Measurements from ENCODE around the gene MEG3.
"Not testable (repeated sequence)": the region's sequence is repeated elsewhere in the genome, so short reads cannot be mapped to it uniquely, and the experiment has no call there.

Gene MEG3

DNA sequence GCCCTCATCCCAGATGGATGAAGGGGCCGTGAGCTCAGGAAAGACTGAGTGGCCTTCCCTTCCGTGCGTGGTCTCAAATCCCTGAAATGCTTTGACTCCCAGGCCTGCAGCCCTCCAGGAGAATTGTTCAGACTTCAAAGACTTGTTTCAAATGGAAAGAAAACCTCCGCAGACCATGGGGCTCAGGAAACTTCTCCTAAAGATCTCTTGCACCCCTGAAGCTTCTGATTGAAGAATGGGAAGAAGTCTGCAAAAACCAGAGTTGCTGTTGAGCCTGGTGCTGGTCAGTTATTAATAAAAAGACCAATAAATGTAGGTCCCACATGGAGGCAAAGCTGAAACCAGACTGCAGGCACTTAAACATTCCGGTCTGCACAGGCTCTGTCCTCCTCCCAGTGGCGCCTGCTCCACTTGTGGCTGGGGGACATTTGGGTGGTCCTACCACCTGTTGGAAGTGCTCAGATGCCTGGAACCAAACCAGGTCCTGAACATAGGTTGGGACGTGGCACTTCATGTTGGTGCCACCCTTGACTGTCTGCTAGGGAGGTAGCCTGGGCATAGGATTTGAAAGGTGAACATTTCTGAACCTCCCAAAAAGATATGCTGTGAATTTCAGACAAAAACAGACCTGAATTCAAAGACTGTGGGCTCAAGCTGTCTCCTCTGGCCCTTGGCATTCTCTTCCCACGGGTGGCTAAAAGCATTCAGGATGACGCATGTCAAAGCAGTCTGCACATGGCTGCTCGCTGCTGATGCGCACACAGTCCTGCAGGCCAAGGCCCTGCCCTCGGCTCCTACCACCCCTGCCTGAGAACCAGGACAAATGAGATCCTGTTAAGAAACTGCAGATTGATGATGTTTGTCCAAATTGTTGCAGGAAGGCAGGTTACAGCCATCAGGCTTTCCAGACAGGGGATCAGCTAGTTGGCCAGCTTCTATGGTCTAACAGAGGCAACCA, 36.2 kb upstream of the MEG3 start:
- no peak for DNase-seq

DNA sequence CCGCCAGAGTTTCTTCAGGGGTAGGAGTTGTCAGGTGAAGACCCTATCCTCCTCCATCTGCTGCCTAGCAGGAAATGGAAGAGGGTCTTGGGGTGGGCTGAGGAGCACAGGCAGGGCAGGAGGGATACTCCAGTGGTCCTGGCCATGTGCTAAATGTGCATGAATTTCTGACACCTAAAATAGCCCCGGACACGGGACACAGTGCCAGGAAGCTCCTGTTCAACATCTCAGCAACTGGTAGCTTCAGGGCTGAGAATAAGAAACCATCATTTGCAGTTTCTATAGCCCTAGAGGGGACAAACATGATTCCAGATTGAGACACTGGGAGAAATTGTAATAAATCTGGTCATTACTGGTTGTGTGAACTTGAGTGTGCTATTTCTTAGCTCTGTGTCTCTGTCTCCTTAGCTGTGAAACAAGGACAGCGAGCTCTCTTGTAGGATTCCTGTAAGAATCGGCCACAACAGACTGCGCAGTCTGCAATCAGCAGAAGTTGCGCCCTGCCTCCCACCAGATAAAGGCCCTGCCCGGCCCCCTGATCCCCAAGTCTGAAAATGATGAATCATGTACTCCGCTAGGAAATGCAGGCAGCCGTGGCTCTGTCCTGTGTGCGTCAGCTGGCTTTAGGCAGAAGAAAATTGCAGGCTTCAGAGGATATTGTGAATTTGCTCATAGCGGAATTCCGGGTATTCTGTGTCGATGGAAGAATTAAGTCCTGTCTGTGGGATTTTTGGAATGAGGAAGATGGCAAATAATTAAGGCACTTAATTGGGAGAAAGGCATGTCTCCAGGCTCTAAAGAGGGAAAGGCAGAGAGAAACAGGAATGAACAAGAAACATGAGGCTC, 35.2 kb upstream of the MEG3 start:
- peak; percentile 82 for DNase-seq

DNA sequence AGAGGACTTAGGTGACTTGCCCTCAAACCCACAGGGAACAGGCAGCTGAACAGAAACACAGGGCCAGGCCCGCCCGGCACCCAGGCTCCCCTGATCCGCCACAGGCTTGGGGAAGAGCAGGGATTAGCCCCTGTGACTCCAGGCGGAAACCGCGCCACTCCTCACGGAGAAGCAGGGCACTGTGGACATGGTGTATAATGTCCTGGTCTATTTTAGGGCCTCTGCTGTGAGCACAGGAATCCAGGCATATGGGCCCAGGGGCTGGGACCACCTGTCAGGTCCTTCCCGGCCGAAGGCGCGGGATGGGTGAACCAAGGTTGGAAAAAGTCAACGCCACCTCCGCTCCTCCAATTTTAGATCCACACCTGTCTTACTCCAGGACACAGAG, 34.6 kb upstream of the MEG3 start:
- DNase-seq, result no peak

DNA sequence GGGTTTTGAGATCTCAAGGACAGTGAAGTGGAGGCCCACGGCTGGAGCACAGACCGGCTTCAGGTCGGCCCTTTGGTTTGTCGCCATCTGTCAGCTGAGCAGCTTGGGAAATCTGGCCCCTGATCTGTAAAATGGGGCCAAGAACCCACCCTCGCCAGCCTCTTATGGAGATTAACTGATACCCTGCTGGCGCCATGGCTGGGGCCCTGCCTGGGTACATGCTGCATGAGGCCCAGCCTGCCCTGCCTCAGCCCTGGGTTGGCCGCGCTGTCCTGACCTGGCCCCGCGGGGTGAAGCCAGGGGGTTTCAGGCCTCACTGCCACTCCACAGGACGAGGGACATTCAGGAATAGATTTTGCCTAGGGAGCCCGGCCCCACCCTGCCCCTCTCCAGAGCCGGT, 33.9 kb upstream of the MEG3 start:
- no peak for DNase-seq

DNA sequence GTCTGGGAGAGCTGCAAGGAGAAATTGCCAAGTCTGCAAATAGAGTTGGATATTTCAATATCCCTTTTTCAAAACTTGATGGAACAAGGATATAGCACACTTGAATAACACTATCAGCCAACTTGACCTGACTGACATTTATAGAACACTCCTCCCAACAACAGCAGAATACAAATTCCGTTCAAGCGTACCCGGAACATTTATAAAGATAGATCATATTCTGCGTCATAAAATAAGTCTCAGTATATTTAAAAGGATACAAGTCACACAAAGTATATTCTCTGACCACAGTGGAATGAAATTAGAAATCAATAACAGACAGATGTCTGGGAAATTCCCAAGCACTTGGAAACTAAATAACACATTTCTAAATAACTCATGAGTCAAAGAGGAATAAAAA, 29.0 kb upstream of the MEG3 start:
- DNase-seq, result peak; percentile 20

DNA sequence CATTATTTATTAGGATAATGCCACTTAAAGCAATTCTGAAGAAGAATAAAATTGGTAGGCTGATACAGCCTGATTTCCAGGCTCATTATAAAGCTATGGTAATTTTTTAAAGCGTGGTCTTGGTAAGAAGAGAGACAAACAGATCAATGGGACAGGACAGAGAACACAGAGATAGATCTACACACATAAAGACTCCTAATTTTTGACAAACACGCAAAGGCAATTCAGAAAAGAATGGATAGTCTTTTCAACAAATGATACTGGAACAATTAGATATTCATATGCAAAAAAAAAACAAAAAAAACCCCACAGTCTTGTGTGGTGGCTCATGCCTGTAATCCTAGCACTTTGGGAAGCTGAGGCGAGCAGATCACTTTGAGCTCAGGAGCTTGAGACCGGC, 25.9 kb upstream of the MEG3 start:
- no peak for DNase-seq

DNA sequence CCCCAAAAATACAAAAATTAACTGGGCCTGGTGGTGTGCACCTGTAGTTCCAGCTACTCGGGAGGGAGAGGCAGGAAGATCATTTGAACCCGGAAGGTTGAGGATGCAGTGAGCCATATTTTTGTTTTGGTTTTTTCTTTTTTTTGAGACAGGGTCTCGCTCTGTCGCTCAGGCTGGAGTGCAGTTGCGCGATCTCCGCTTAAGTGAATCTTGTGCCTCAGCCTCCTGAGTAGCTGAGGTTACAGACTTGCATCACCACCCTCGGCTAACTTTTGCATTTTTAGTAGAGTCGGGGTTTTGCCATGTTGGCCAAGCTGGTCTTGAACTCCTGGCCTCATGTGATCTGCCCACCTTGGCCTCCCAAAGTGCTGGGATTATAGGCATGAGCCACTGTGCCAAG, 24.5 kb upstream of the MEG3 start:
- DNase-seq, result not testable (repeated sequence)

DNA sequence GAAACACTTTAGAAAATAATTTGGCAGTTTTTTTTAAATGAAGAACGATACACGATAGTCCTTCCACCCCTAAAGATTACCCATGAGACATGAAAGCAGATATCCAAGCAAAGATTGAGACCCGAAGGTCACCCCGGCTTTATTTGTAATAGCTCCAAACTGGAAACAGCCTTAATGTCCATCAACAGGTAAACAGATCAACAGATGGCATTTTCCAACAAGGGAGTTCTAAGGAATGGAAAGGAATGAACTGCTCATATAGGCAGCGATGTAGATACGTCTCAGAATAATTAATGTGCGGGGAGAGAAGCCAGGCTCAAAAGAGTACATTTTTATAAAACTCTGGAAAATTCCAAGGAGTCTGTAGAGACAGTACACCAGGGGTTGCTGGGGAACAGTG, 23.7 kb upstream of the MEG3 start:
- no peak for DNase-seq

DNA sequence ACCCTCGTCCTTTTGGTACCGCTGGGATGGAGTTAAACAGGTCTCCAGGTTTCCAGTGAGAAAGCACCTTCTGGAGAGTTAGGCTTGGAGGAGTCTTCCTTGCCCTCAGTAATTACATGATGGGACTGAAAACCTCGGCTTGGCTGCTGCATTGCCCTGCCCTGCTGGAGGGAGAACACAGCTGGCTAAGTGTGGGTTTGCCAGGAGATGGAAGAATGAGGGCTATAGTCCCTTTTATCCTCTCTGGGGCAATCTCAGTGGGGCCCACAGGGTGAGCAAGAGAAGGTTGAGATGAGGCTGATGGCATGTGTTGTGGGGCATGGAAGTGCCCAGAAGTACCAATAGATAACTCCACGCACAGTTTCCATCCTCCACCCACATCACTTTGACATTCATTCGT, 23.2 kb upstream of the MEG3 start:
- DNase-seq, result no peak

DNA sequence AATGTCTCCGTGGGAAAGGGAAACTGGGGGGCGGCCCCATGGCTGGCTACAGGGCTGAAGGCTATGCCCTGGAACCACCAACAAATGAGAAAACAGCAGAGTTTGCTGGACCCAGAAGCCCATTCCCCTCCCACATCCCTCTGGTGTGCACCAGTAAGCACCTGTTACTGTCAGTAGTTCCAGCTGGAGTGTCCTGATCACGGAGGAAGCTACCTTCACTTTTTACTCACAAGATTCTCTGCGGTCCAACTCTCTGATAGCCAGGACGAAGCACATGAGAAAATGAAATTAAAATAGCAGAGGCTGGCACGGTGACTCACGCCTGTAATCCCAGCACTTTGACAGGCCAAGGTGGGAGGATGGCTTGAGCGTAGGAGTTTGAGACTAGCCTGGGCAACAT, 22.7 kb upstream of the MEG3 start:
- no peak for DNase-seq

DNA sequence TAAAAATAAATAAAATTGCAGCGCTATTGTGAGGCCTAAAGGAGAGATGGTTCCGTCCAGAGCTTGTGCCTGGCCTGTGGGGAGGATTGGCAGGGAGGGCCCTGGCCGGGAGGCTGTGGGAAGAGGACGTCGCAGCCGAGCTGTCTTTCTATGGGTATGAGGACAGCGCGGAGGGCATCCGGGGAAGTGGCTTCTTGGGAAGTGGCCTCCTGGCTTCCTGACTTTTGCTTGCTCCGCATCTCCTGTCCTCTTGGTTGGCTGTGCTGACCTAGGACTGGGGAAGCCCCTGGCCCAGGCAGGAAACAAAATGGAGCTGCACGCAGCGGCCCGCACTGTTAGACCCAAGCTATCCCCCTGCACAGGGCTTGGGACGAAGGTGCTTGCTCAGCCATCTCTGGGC, 22.2 kb upstream of the MEG3 start:
- no peak for DNase-seq

DNA sequence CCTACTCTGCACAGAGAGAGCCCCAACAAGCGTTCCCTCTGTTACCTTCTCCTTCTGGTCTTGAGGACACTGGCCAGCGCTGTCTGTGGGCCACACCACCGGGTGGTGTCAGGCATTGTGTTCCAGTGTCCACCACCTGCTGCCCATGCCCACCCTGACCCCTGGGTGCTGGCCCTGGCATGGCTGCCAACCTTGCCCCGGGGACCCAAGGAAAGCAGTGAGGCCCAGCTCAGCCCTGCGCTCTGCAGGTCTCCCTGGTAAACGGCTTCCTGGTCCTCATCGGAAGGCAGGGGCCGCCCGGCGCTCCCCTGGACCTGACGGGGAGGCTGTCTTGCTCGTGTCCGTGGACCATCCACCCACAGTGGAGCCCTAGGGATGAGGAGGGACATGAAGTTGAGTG, 21.8 kb upstream of the MEG3 start:
- DNase-seq, result no peak

DNA sequence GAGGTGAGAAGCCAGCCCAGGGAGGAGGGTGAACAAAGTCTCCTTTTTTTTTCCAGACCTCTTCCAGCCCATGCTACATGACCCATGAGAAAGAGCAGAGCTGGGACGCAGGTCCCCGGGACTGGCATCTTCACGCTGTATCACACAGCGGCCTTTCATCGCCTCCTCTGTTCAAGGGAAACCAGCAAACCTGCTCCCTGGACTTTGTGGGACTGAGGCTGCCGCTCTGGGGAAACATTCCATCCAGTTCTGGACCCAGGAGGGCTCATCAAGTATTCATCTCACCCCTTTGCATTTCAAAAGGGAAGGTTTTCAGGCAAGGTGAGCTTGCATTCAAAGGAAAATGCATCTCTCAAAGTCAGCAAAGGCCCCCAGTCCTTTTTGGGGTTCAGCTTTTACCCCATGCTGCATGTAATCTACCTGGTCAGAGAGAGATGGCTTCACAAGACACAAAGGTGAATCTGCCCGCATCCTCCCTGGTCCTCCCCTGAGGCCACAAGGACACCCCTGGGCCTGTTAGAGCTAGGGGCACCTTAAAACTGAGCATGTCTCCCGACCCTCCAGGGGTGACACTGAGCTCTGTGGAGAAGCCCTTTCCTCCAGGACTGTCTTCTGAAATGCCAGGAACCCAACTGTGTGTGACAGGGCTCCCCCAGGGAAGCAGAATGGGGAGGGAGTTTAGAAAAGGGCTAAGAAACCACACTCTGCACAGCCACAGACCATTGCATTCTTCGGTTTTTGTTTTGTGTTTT, 21.2 kb upstream of the MEG3 start:
- no peak for DNase-seq

DNA sequence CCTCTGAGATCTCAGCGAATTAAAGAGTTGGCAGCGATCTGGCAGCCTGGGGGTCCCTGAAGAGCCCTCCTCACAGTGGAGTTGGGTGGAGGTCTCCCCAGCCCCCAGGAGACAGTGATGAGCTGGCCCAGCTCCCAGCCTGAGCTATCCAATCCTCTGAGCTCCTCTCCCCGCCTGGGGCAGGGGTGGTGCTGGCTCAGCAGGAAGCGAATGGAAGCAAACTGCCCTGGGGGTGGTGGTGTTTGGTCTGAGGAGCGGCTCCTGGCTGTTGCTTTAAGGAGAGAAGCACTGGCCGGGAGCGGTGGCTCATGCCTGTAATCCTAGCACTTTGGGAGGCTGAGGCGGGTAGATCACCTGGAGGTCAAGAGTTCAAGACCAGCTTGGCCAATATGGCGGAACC, 19.5 kb upstream of the MEG3 start:
- DNase-seq, result no peak

DNA sequence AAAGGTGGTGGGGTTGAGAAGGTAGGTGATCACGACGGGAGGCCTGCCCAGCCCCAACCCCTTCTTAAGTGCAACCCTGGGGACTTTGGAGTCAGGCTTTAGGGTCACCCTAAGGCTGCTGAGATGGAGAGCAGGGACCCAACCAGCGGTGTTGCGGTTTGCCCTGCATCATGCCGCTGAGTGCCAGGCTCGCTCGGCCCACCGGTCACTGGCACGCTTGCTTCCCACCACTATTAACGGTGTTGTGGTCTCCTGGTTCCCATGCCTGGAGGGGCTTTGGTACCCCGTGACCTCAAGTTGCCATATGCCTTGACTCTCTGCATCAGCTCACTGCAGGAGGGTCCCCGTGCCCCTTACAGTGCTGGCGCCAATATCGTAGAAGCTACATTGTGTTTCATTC, 18.4 kb upstream of the MEG3 start:
- no peak for DNase-seq

DNA sequence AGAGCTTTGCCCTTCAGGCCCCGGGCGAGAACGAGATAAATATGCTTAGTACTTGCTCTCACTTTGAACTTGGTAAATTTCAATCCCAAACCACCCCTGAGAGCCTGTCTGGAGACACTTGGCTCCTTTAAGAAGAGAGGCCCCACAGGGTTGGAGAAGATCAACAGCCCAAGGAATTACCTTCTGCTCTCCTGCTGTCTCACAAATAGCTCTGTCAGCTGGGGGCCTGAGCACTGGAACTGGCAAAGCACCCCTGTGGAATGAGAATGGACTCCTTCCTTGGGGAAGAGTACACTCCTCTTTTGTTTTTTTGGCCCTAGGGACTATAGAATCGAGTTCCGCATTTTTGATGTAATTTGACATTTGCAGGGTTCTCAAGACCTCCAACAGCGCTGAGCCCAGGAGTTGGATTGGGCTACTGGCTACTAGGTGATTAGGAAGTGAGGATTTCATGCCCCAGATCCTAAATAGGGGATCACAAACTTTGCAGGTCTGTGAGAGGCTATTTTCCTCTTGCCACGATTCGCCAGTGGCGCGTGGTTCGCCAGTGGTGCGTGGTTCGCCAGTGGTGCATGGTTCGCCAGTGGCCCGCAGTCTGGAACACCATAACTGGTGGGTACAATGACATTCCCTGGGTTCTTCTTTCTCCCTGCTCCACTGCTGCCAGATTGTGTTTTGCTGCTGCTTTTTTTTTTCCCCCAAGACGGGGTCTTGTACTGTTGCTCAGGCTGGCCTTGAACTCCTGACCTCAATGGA, 17.8 kb upstream of the MEG3 start:
- no peak for DNase-seq

DNA sequence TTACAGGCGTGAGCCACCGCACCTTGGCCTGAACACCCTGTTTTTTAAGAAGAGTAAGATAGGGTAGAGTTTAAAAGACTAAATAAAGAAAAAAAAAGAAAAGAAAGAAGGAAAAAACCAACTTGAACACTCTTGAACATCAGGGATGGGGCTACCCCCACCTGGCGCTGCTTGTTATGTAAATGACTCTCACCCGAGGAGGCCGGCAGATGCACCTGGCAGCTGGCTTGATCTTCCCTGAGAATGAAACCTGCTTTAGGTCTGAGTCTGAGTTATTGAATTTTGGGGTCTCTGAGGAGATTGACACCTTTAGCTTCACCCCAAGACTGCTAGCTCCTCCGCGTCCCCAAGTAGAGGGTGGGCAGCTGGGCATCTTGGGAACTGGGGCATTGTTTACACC, 15.5 kb upstream of the MEG3 start:
- DNase-seq, result no peak

DNA sequence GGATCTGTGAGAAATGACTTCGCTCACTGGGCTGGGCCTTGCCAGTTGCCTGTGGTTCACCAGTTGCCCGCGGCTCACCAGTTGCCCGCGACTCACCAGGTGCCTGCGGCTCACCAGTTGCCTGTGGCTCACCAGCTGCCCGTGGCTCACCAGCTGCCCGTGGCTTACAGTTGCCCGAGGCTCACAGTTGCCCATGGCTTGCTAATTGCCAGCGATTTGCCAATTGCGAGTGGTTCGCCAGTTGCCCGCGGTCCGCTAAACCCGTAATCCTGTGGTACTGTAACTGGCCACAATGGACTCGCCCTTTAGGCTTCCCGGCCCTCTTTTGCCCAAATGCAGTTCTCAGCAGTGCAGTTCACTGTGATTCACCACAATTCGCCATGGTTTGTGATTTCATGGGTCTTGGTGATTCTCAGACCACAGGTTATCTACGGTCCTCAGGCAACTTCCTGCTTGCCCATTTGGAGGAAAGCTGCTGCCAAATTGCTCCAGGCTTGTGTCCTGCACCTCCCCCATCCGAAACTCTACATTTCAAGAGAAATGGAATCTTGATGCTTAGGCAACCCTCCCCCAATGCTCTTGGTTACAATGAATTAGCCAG, 15.0 kb upstream of the MEG3 start:
- peak; percentile 56 for DNase-seq

DNA sequence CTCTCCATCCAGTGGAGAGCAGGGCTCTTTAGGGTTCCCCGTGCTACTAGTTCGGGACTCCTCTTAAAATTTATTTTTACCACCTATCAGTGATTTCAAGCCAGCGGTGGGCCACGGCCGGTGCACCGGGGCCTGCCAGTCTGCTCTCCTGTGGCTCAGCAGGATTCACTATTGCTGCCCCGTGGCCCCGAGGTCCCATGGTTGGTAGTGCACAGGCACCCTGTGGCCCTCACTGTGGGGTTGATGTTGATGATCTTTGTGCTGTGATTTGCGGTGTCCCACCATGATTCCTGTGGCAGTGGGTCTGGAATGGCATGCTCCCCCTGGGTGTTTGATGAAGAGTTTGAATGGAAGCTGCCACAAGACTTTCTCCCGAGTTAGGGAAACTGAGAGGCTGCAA, 12.6 kb upstream of the MEG3 start:
- no peak for DNase-seq

DNA sequence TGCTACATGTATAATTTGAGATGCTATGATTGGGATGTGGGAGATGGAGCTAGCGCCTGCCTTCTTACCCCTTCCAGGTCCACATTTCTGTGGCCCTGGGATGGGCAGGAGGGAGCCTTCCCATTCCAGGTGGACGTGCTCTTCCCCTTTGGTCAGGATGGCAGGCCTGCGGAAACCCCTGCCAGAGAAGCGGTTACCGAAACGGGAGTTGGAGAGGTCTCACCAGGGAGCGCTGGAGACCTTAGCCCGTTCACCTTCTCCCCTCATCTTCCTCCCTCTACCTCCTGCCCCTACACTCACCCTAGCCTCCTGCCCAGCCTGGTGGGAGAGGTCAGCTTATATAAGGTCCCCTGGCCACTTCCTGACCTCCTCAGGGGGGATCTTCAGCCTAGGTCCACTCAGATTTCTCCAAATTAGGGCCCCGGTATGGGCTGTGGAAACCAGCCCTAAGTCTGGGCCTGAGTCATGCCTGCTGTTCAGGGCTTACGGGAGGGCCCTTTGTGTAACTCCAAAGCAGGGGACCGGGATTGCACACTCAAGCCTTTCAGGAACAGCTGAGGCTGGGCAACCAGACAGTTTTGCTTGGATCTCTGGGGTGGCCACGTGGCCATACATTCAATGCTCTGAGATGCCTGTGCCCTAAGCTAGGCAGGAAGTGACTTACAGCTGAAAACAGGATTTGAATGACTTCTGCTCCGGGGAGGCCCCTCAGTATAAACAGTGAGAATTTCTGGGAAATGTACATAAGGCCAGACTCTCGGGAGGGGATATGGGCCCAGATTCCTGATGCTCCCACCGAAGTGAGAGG, 10.2 kb upstream of the MEG3 start:
- DNase-seq, result peak; percentile 85
